Measurements from ENCODE around the gene PKN2. TPM values are rescaled to one million over a fixed set of nuclear protein-coding genes. Genes with fewer than 3 reads are reported as not detected.

The PKN2 gene
- total RNA-seq, 1 experiment from 2014 or later, result 32.5 TPM

DNA sequence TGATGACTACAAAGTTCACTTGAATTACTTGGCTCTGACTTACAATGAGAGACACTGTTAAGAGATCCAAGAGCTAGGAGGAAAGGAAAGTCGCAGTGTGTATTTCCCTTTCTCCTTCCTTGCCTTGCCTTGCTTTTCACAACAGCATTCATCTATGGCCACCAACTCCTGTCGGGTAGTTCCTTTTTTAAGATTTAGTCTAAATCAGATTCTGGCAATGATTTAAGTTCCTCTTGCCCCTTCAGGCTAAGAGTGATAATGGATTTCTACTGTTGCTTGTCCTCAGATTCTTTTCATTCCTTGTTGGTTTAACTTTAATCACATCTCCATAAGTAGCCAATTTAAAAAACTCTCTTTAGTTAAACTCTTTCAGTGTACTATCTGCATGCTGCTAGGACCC is 115.4 kb downstream of the PKN2 start:
- no peak overlapping the region for H3K4me3 Mint-ChIP-seq
- H3K27me3 ChIP-seq (ENCODE audit: insufficient read depth, low read length), result no peaks in the 10 kb centered on the region
- no peak overlapping the region for H3K18ac ChIP-seq (ENCODE audit: insufficient read length, low read depth, low read length)
- H4K91ac ChIP-seq (ENCODE audit: insufficient read length, low read depth, low read length), result no peak overlapping the region
- peak overlapping the region; percentile 20 for H3K27ac ChIP-seq (ENCODE audit: insufficient read length, low read depth, low read length)
- no peak overlapping the region for H2AFZ ChIP-seq (ENCODE audit: low read length)
- H2BK5ac ChIP-seq (ENCODE audit: insufficient read length, low read length), result no peak overlapping the region
- no peak overlapping the region for H3T11ph ChIP-seq (ENCODE audit: low read length)
- H3K14ac ChIP-seq (ENCODE audit: insufficient read depth, low read length), result no peak overlapping the region
- TF ChIP-seq CTCF (conservative IDR thresholded peaks at IDR 0.05), result no peak
- peaks cover 20 to 56% (median 39%) of the 10 kb centered on the region in 3 experiments for H3K36me3 Mint-ChIP-seq (ENCODE audit: insufficient read depth in 1 of 3, low read depth in 3 of 3)
- no peaks in the 10 kb centered on the region for H3K79me2 ChIP-seq (ENCODE audit: insufficient read depth, low read length)
- H2BK12ac ChIP-seq (ENCODE audit: insufficient read length, low read depth, low read length), result no peak overlapping the region
- H3K56ac ChIP-seq (ENCODE audit: insufficient read length, low read depth, low read length), result no peak overlapping the region
- no peak for DNase-seq
- H3K79me1 ChIP-seq (ENCODE audit: insufficient read depth, low read depth, low read length, poor library complexity, severe bottlenecking), result no peaks in the 10 kb centered on the region
- H4K8ac ChIP-seq (replicated peaks; ENCODE audit: insufficient read length, low read depth, low read length), result no peak overlapping the region
- no peak overlapping the region for H3K23ac ChIP-seq (ENCODE audit: insufficient read length, low read depth, low read length)
- no peak overlapping the region for H2BK15ac ChIP-seq (ENCODE audit: low read depth, low read length)
- 0 out of 4 replicates have a peak, but pooled peaks cover 0 to 2% of the 10 kb centered on the region in 2 experiments for H3K4me1 Mint-ChIP-seq
- no peak overlapping the region for H2AK5ac ChIP-seq (ENCODE audit: insufficient read length, low read length)
- no peak overlapping the region for H3K9ac ChIP-seq (ENCODE audit: extremely low read depth, insufficient read length, low read length)
- H4K5ac ChIP-seq (ENCODE audit: insufficient read length, low read depth, low read length), result no peak overlapping the region
- H3K27ac Mint-ChIP-seq, result peak overlapping the region in 2 of 3 experiments; percentile 58 to 62; a peak in 4 of 7 replicates
- no peak overlapping the region for H3K4ac ChIP-seq (ENCODE audit: low read depth, low read length)
- H2BK20ac ChIP-seq (ENCODE audit: low read depth, low read length, poor library complexity, severe bottlenecking), result no peak overlapping the region
- H4K20me1 ChIP-seq (ENCODE audit: control insufficient read depth, insufficient read depth, insufficient read length), result no peaks in the 10 kb centered on the region
- no peaks in the 10 kb centered on the region for H3K27me3 Mint-ChIP-seq (ENCODE audit: low read depth)
- no CpG with 5 or more reads among the region's 2 CpGs for WGBS (ENCODE audit: extremely low coverage, insufficient read length, low lambda C conversion rate)
- peaks cover 9 to 13% of the 10 kb centered on the region in 2 experiments; a peak in 4 of 5 replicates for H3K9me3 Mint-ChIP-seq
- no peak overlapping the region for H2BK120ac ChIP-seq (ENCODE audit: low read depth, low read length, poor library complexity, severe bottlenecking)
- no peaks in the 10 kb centered on the region for H3K23me2 ChIP-seq (ENCODE audit: insufficient read length, low read depth, low read length, poor library complexity, severe bottlenecking)
- no peaks in the 10 kb centered on the region for H3K4me1 ChIP-seq (ENCODE audit: insufficient read depth, low read length)
- H3K9me3 ChIP-seq (ENCODE audit: control insufficient read depth, low read depth, low read length), result no peaks in the 10 kb centered on the region
- H3K4me2 ChIP-seq (ENCODE audit: insufficient read depth, insufficient read length, low read length), result no peak overlapping the region
